Esophagus muscularis mucosa (tissue), 4 donors: Measurements from ENCODE around the gene NAPB. TPM values are rescaled to one million over a fixed set of nuclear protein-coding genes. Genes with fewer than 3 reads are reported as not detected.

Experiments used
- DNase-seq: peaks from one replicate; pipeline ENCODE4 v3.0.0-alpha.2; 2017; ENCODE audit errors: extremely low spot score
- H3K27ac ChIP-seq, 4 donors: fragments of 200-600 bp; sonication (generic); replicated peaks in 1 of 4; 1 replicate in 3 of 4; 2 replicates in 1 of 4; pipeline ENCODE4 v1.5.1; 2016 to 2019; ENCODE audit warnings: mild to moderate bottlenecking in 1 of 4
- H3K27me3 ChIP-seq, 4 donors: fragments of 200-600 bp; sonication (generic); one replicate each; pipeline versions ENCODE4 v1.5.1 to v1.6.0; 2016 to 2019
- H3K36me3 ChIP-seq, 4 donors: fragments of 200-600 bp; sonication (generic); one replicate each; pipeline ENCODE4 v1.5.1; 2016 to 2019
- H3K4me1 ChIP-seq, 4 donors: fragments of 200-600 bp; sonication (generic); one replicate each; pipeline ENCODE4 v1.5.1; 2016 to 2019
- H3K4me3 ChIP-seq, 4 donors: fragments of 200-600 bp; sonication (generic); 1 replicate in 2 of 4; 2 replicates in 2 of 4; pipeline ENCODE4 v1.5.1; 2016 to 2019; ENCODE audit warnings: mild to moderate bottlenecking in 4 of 4, moderate library complexity in 1 of 4
- H3K9me3 ChIP-seq, 4 donors: fragments of 200-600 bp; sonication (generic); 1 replicate in 3 of 4; 2 replicates in 1 of 4; pipeline ENCODE4 v1.5.1; 2016 to 2019
- CTCF ChIP-seq, 3 experiments: fragments of 200-600 bp in 2 of 3; fragments of 450-650 bp in 1 of 3; sonication (generic) in 2 of 3; IDR thresholded peaks; one replicate each; pipeline ENCODE4 v1.5.1; 2017 to 2019; ENCODE audit warnings: antibody characterized with exemption in 3 of 3, mild to moderate bottlenecking in 2 of 3, moderate library complexity in 1 of 3
- EP300 ChIP-seq: sonication (generic); formaldehyde crosslinking; IDR thresholded peaks from one replicate; pipeline ENCODE4 v1.6.1; 2017; ENCODE audit warnings: antibody characterized with exemption
- POLR2A ChIP-seq: fragments of 450-650 bp; IDR thresholded peaks from one replicate; pipeline ENCODE4 v1.6.1; 2017; ENCODE audit warnings: antibody characterized with exemption, moderate library complexity, mild to moderate bottlenecking, low read depth
- POLR2AphosphoS5 ChIP-seq, 2 donors: sonication (generic); formaldehyde crosslinking; IDR thresholded peaks; one replicate each; pipeline ENCODE4 v1.6.1; 2017; ENCODE audit warnings: antibody characterized with exemption in 2 of 2
- WGBS: methylation state at CpG from one replicate; pipeline ENCODE4 v1.1.5; 2018; 5-methylcytosine and 5-hydroxymethylcytosine counted together
- intact Hi-C: fragments of 100-400 bp; cut with DNase I; formaldehyde crosslinking; loops from one replicate; pipeline ENCODE4 v1.15.1; 2023
- total RNA-seq, 4 donors: library from RNA; depleted of rRNA; stranded (reverse); fragments of >200 nt; gene quantifications; one replicate each; pipeline versions ENCODE4 v1.1.0 to v1.2.1, GENCODE V29; 2016

NAPB gene
- total RNA-seq, 4 donors from 2014 or later, result 13.7 to 18.7 (median 15.2) TPM

DNA sequence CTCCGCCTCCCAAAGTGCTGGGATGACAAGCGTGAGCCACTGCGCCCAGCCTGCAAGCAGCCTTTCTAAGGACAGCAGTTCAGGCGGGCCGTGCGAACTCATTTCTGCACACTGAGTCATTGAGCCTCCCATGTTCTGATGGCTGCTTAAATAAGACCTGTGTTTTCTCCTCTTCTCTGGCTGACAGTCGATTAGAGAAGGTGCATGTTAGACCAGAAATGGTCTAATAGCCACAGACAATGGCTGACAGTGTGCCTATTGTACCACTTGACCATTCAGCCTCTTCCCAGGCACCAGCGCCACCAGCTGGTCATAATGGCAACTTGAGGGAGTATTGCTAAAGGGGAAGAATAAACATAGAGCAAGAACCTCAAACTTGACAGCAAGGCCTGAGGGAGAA is 25.2 kb upstream of the NAPB start:
- no peaks in the 10 kb centered on the region for H3K27me3 ChIP-seq
- no peak for DNase-seq
- WGBS, result 66% methylated on average over 8 of the region's 8 CpGs
- H3K27ac ChIP-seq, result no peak overlapping the region
- no peaks in the 10 kb centered on the region for H3K9me3 ChIP-seq
- H3K4me1 ChIP-seq, result peaks cover 0 to 10% (median 0%) of the 10 kb centered on the region in 4 donors
- TF ChIP-seq POLR2AphosphoS5 (IDR thresholded peaks at IDR 0.05) (no peak), CTCF (IDR thresholded peaks at IDR 0.05) (peak; percentile 20 to 38 (median 32))
- no peaks in the 10 kb centered on the region for H3K36me3 ChIP-seq
- no peak overlapping the region for H3K4me3 ChIP-seq
- intact Hi-C loops, result loop anchor here (10.0 kb wide), 1 partner anchor 218 kb away; no protein-coding TSS in a partner anchor

DNA sequence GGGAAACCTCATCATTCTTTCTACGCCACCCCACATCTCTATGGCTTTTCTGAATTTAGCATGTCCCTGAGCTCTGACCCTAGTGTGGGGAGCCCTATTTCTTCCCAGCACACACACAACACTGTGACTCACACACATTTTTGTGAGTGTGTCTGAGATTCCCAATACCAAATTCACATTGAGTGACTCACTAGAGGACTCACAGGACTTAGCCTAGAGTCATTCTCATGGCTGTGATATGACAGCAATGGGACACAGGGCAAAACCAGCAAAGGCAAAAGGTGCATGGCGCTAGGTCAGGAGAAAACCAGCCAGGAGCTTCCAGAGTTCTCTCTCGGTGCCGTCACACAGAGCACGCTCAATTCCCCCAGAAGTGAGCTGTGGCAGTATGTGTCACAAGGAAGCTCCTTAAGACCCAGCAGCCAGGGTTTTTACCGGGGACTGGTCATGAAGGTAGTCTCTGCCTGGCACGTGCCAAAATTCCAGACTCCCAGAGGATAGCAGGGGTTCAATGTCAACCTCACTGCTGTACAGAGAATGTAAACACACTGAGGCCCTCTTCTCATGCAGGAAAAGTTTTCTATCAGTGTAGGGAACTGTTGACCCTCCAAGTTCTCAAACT is 24.4 kb upstream of the NAPB start:
- no peak overlapping the region for H3K27ac ChIP-seq
- intact Hi-C loops, result loop anchor here (10.0 kb wide), 1 partner anchor 219 kb away; no protein-coding TSS in a partner anchor
- peaks cover 0 to 11% (median 0%) of the 10 kb centered on the region in 4 donors for H3K4me1 ChIP-seq
- no peak for TF ChIP-seq EP300
- TF ChIP-seq CTCF (IDR thresholded peaks at IDR 0.05), result no peak
- no peak for TF ChIP-seq POLR2AphosphoS5 (IDR thresholded peaks at IDR 0.05)
- TF ChIP-seq POLR2A, result no peak
- no peaks in the 10 kb centered on the region for H3K27me3 ChIP-seq
- no peak overlapping the region for H3K4me3 ChIP-seq
- no peaks in the 10 kb centered on the region for H3K9me3 ChIP-seq
- no peaks in the 10 kb centered on the region for H3K36me3 ChIP-seq
- no peak for DNase-seq
- 85% methylated on average over 5 of the region's 7 CpGs for WGBS

DNA sequence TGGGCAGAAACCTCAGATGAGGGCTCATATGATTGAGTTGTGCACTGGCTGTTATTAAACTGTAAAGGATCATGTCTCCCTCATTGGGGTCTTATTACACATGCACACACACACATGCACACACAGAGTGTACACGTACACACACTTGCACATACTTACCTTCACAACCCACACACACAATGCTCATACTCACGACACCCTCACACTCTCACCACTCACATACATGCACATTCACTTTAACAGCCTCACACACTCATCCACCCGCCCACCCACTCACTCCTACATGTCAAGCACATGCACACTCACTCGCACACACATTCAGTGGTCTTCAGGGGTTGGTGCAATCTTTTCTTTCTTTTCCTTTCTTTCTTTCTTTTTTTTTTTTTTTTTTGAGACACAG is 23.6 kb upstream of the NAPB start:
- H3K9me3 ChIP-seq, result no peaks in the 10 kb centered on the region
- intact Hi-C loops, result loop anchor here (10.0 kb wide), 1 partner anchor 220 kb away; no protein-coding TSS in a partner anchor
- peaks cover 0 to 11% (median 0%) of the 10 kb centered on the region in 4 donors for H3K4me1 ChIP-seq
- H3K27me3 ChIP-seq, result no peaks in the 10 kb centered on the region
- H3K27ac ChIP-seq, result no peak overlapping the region
- TF ChIP-seq EP300 (no peak), POLR2AphosphoS5 (IDR thresholded peaks at IDR 0.05) (no peak), POLR2A (no peak), CTCF (IDR thresholded peaks at IDR 0.05) (no peak)
- no peak overlapping the region for H3K4me3 ChIP-seq
- 92% methylated on average over 4 of the region's 4 CpGs for WGBS
- no peak for DNase-seq
- H3K36me3 ChIP-seq, result no peaks in the 10 kb centered on the region

GRCh38 chr20:23442436-23442835 is 21.1 kb upstream of the NAPB start:
- no peaks in the 10 kb centered on the region for H3K27me3 ChIP-seq
- no peak for TF ChIP-seq POLR2A
- TF ChIP-seq EP300, result no peak
- no peak for TF ChIP-seq POLR2AphosphoS5 (IDR thresholded peaks at IDR 0.05)
- no peak for TF ChIP-seq CTCF (IDR thresholded peaks at IDR 0.05)
- H3K4me1 ChIP-seq, result peaks cover 0 to 11% (median 0%) of the 10 kb centered on the region in 4 donors
- H3K27ac ChIP-seq, result no peak overlapping the region
- intact Hi-C loops, result loop anchor here (10.0 kb wide), 1 partner anchor 222 kb away; no protein-coding TSS in a partner anchor
- H3K4me3 ChIP-seq, result no peak overlapping the region
- no peaks in the 10 kb centered on the region for H3K9me3 ChIP-seq
- WGBS, result 70% methylated on average over 4 of the region's 5 CpGs
- no peaks in the 10 kb centered on the region for H3K36me3 ChIP-seq
- DNase-seq, result no peak
